ENCODE results near the gene SFXN5.
A peak's percentile ranks its signal among the peaks of the same experiment; 100 is the strongest.

Gene SFXN5

GRCh38 chr2:72892506-72893173, 178.9 kb downstream of the SFXN5 start:
- Histone ChIP-seq H3K4me1 (ENCODE audit: control insufficient read depth, insufficient read depth, low read length) (no peaks in the 10 kb centered on the region), H3K4me3 (ENCODE audit: low read depth, low read length) (no peak overlapping the region), H3K36me3 (ENCODE audit: control insufficient read depth in 2 of 2, insufficient read depth in 1 of 2, low read length in 2 of 2) (peaks cover 0 to 20% of the 10 kb centered on the region in 2 experiments; a peak in 2 of 3 replicates), H3K9me3 (ENCODE audit: control insufficient read depth, insufficient read depth, low read depth, low read length) (no peaks in the 10 kb centered on the region), H3K27ac (ENCODE audit: extremely low read depth, low read depth, low read length) (no peak overlapping the region)
- POLR2A ChIA-PET: interaction anchor here (0.9 to 1.7 kb wide), 2 partner anchors 25 to 285 kb away, joined by 3 to 6 read pairs; partner anchors contain the start of gene EMX1
- CTCF ChIA-PET: interaction anchor here (0.6 to 8.1 kb wide), 48 partner anchors 9 to 1366 kb away, joined by 3 to 168 read pairs (median 6); partner anchors contain the start of genes EMX1 and SMYD5
- peak; percentile 46 for TF ChIP-seq ZNF654 (tag by site-specific recombination; IDR thresholded peaks at IDR 0.05; ENCODE audit: low read depth)
- no peak for TF ChIP-seq ZNF350 (tag by site-specific recombination; IDR thresholded peaks at IDR 0.05)
- TF ChIP-seq RBAK (tag by site-specific recombination; IDR thresholded peaks at IDR 0.05): no peak
- no peak for TF ChIP-seq ZNF792 (tag by site-specific recombination; IDR thresholded peaks at IDR 0.05)
- no peak for TF ChIP-seq ZNF112 (tag by site-specific recombination; IDR thresholded peaks at IDR 0.05)
- TF ChIP-seq, protein P1, sequence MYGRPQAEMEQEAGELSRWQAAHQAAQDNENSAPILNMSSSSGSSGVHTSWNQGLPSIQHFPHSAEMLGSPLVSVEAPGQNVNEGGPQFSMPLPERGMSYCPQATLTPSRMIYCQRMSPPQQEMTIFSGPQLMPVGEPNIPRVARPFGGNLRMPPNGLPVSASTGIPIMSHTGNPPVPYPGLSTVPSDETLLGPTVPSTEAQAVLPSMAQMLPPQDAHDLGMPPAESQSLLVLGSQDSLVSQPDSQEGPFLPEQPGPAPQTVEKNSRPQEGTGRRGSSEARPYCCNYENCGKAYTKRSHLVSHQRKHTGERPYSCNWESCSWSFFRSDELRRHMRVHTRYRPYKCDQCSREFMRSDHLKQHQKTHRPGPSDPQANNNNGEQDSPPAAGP (tag by site-specific recombination; IDR thresholded peaks at IDR 0.05): no peak
- no peak for TF ChIP-seq ZNF704 (tag by site-specific recombination; IDR thresholded peaks at IDR 0.05)
- TF ChIP-seq, protein P2, sequence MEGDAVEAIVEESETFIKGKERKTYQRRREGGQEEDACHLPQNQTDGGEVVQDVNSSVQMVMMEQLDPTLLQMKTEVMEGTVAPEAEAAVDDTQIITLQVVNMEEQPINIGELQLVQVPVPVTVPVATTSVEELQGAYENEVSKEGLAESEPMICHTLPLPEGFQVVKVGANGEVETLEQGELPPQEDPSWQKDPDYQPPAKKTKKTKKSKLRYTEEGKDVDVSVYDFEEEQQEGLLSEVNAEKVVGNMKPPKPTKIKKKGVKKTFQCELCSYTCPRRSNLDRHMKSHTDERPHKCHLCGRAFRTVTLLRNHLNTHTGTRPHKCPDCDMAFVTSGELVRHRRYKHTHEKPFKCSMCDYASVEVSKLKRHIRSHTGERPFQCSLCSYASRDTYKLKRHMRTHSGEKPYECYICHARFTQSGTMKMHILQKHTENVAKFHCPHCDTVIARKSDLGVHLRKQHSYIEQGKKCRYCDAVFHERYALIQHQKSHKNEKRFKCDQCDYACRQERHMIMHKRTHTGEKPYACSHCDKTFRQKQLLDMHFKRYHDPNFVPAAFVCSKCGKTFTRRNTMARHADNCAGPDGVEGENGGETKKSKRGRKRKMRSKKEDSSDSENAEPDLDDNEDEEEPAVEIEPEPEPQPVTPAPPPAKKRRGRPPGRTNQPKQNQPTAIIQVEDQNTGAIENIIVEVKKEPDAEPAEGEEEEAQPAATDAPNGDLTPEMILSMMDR (tag by site-specific recombination; IDR thresholded peaks at IDR 0.05): peak; percentile 84
- no peak for TF ChIP-seq KLF9 (tag by site-specific recombination; IDR thresholded peaks at IDR 0.05; ENCODE audit: low read depth)
- no peak for TF ChIP-seq ZNF19 (tag by site-specific recombination; IDR thresholded peaks at IDR 0.05; ENCODE audit: low read depth)
- TF ChIP-seq ZNF335 (tag by site-specific recombination; conservative IDR thresholded peaks at IDR 0.05): peak; percentile 60
- TF ChIP-seq IKZF3 (tag by site-specific recombination; IDR thresholded peaks at IDR 0.05): no peak
- TF ChIP-seq ZNF146 (tag by site-specific recombination; IDR thresholded peaks at IDR 0.05): no peak
- TF ChIP-seq ZNF707 (tag by site-specific recombination; IDR thresholded peaks at IDR 0.05): no peak
- TF ChIP-seq ZNF223 (tag by site-specific recombination; IDR thresholded peaks at IDR 0.05): no peak
- no peak for TF ChIP-seq ZNF658 (tag by site-specific recombination; IDR thresholded peaks at IDR 0.05)
- TF ChIP-seq ZNF16 (tag by site-specific recombination; IDR thresholded peaks at IDR 0.05; ENCODE audit: low read depth): no peak
- no peak for TF ChIP-seq ZNF248 (tag by site-specific recombination; IDR thresholded peaks at IDR 0.05)
- TF ChIP-seq ZNF837 (tag by site-specific recombination; IDR thresholded peaks at IDR 0.05): no peak
- TF ChIP-seq ZNF830 (tag by site-specific recombination; IDR thresholded peaks at IDR 0.05; ENCODE audit: low read depth): no peak
- no peak for TF ChIP-seq ZNF48 (tag by site-specific recombination; IDR thresholded peaks at IDR 0.05)
- TF ChIP-seq ZNF571 (tag by site-specific recombination; IDR thresholded peaks at IDR 0.05): no peak
- TF ChIP-seq ZNF629 (tag by site-specific recombination; IDR thresholded peaks at IDR 0.05): no peak
- TF ChIP-seq ZNF324 (tag by site-specific recombination; IDR thresholded peaks at IDR 0.05): no peak
- TF ChIP-seq REPIN1 (tag by site-specific recombination; IDR thresholded peaks at IDR 0.05; ENCODE audit: low read depth): no peak
- TF ChIP-seq ZNF175 (tag by site-specific recombination; IDR thresholded peaks at IDR 0.05): no peak
- TF ChIP-seq ZNF302 (tag by site-specific recombination; IDR thresholded peaks at IDR 0.05; ENCODE audit: low read depth): no peak
- no peak for TF ChIP-seq ZNF548 (tag by site-specific recombination; IDR thresholded peaks at IDR 0.05)
- TF ChIP-seq, protein P3, sequence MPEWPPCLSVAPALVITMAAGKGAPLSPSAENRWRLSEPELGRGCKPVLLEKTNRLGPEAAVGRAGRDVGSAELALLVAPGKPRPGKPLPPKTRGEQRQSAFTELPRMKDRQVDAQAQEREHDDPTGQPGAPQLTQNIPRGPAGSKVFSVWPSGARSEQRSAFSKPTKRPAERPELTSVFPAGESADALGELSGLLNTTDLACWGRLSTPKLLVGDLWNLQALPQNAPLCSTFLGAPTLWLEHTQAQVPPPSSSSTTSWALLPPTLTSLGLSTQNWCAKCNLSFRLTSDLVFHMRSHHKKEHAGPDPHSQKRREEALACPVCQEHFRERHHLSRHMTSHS (tag by site-specific recombination; IDR thresholded peaks at IDR 0.05): no peak
- TF ChIP-seq SP2 (tag by site-specific recombination; IDR thresholded peaks at IDR 0.05): no peak
- no peak for TF ChIP-seq ZSCAN23 (tag by site-specific recombination; IDR thresholded peaks at IDR 0.05)
- TF ChIP-seq WT1 (tag by site-specific recombination; IDR thresholded peaks at IDR 0.05): no peak
- TF ChIP-seq SP7 (tag by site-specific recombination; IDR thresholded peaks at IDR 0.05): no peak
- peak; percentile 38; the same call in 1 of the 2 replicates for TF ChIP-seq KLF16 (tag by site-specific recombination; IDR thresholded peaks at IDR 0.05)
- TF ChIP-seq ZEB2 (tag by site-specific recombination; IDR thresholded peaks at IDR 0.05): no peak
- no peak for TF ChIP-seq ZNF354C (tag by site-specific recombination; IDR thresholded peaks at IDR 0.05; ENCODE audit: borderline replicate concordance, low read depth)
- TF ChIP-seq TRIM28 (IDR thresholded peaks at IDR 0.05; ENCODE audit: borderline replicate concordance, low read length): no peak
- no peak for TF ChIP-seq ZFHX2 (tag by site-specific recombination; conservative IDR thresholded peaks at IDR 0.05)

All from HEK293 (cell line).